Body of pancreas (tissue), 4 donors: Measurements from ENCODE around the gene DOCK4. TPM values are rescaled to one million over a fixed set of nuclear protein-coding genes. Genes with fewer than 3 reads are reported as not detected.

Source experiments
- ATAC-seq: fragments of 150-250 bp; one replicate; pipeline ENCODE4 v1.9.1; 2016
- DNase-seq, 4 donors: peaks; one replicate each; pipeline ENCODE4 v3.0.0-alpha.2; 2019
- H3K27ac ChIP-seq, 4 donors: fragments of 200-600 bp; sonication (generic); 1 replicate in 3 of 4; 2 replicates in 1 of 4; pipeline versions ENCODE4 v1.5.1 to v1.6.1; 2016 to 2019; ENCODE audit warnings: mild to moderate bottlenecking in 1 of 4, mixed read lengths in 1 of 4, moderate library complexity in 1 of 4
- H3K27me3 ChIP-seq, 2 donors: fragments of 200-600 bp; sonication (generic); one replicate each; pipeline ENCODE4 v1.6.0; 2016; ENCODE audit warnings: mild to moderate bottlenecking in 1 of 2
- H3K36me3 ChIP-seq, 2 donors: fragments of 200-600 bp; sonication (generic); replicated peaks in 1 of 2; 2 replicates each; pipeline ENCODE4 v1.5.1; 2016; ENCODE audit warnings: low read depth in 2 of 2; ENCODE audit not compliant: insufficient read depth in 1 of 2
- H3K4me1 ChIP-seq: fragments of 200-600 bp; sonication (generic); one replicate; pipeline ENCODE4 v1.6.0; 2016
- H3K4me3 ChIP-seq, 2 donors: fragments of 200-600 bp; sonication (generic); 1 replicate in 1 of 2; 2 replicates in 1 of 2; pipeline ENCODE4 v1.5.1; 2016 to 2019
- H3K9me3 ChIP-seq, 3 donors: fragments of 200-600 bp; sonication (generic); 1 replicate in 2 of 3; 2 replicates in 1 of 3; pipeline ENCODE4 v1.5.1; 2016
- POLR2A ChIP-seq, 3 donors: fragments of 450-650 bp; IDR thresholded peaks; one replicate each; pipeline ENCODE4 v1.6.1; 2016; ENCODE audit warnings: antibody characterized with exemption in 3 of 3, mild to moderate bottlenecking in 2 of 3
- WGBS, 2 donors: methylation state at CpG; one replicate each; pipeline ENCODE4 v1.1.5; 2017; 5-methylcytosine and 5-hydroxymethylcytosine counted together
- intact Hi-C: fragments of 100-400 bp; cut with DNase I; formaldehyde crosslinking; loops from one replicate; pipeline ENCODE4 v1.15.1; 2023
- total RNA-seq, 2 donors: library from RNA; depleted of rRNA; stranded (reverse); fragments of >200 nt; gene quantifications; one replicate each; pipeline ENCODE4 v1.1.0, GENCODE V29; 2016
- TF ChIP-seq, protein P1 (sequence below), 7 experiments: fragments of 450-650 bp in 4 of 7; fragments of 200-600 bp in 3 of 7; sonication (generic) in 3 of 7; IDR thresholded peaks; one replicate each; pipeline ENCODE4 v1.5.1; 2016 to 2019; ENCODE audit warnings: antibody characterized with exemption in 7 of 7

Gene DOCK4
- total RNA-seq, 2 donors from 2014 or later, result 24.9 to 34.6 TPM

DNA sequence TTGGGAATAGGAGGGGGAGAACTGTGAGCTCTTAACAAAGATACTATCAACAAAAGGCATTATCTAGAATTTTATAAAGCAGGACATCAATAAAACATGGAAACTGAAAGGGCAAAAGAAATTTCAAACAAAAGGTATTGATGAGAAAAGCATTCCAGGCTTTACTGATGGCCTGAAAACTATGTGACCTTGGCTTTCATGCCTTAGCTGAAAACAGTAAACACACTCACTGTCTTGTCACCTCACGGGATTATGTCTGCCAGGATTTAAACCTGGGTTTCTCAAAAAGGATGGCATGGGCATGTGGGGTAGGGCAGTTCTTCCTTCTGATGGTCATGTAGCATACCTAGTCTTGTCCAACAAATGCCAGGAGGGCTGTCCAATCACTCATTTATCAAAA is 22.9 kb downstream of the DOCK4 start:
- Histone ChIP-seq H3K27me3 (no peaks in the 10 kb centered on the region), H3K27ac (no peak overlapping the region), H3K36me3 (no peaks in the 10 kb centered on the region), H3K4me3 (no peak overlapping the region), H3K9me3 (no peaks in the 10 kb centered on the region), H3K4me1 (peaks cover 3% of the 10 kb centered on the region)
- intact Hi-C loops, result no loop called here
- DNase-seq (no peak), ATAC-seq (no peak)
- 73 to 76% methylated on average over 1 of the region's 1 CpG for WGBS, 2 donors
- no peak for TF ChIP-seq POLR2A (IDR thresholded peaks at IDR 0.05)
- TF ChIP-seq, protein P1, sequence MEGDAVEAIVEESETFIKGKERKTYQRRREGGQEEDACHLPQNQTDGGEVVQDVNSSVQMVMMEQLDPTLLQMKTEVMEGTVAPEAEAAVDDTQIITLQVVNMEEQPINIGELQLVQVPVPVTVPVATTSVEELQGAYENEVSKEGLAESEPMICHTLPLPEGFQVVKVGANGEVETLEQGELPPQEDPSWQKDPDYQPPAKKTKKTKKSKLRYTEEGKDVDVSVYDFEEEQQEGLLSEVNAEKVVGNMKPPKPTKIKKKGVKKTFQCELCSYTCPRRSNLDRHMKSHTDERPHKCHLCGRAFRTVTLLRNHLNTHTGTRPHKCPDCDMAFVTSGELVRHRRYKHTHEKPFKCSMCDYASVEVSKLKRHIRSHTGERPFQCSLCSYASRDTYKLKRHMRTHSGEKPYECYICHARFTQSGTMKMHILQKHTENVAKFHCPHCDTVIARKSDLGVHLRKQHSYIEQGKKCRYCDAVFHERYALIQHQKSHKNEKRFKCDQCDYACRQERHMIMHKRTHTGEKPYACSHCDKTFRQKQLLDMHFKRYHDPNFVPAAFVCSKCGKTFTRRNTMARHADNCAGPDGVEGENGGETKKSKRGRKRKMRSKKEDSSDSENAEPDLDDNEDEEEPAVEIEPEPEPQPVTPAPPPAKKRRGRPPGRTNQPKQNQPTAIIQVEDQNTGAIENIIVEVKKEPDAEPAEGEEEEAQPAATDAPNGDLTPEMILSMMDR (IDR thresholded peaks at IDR 0.05), result no peak

DNA sequence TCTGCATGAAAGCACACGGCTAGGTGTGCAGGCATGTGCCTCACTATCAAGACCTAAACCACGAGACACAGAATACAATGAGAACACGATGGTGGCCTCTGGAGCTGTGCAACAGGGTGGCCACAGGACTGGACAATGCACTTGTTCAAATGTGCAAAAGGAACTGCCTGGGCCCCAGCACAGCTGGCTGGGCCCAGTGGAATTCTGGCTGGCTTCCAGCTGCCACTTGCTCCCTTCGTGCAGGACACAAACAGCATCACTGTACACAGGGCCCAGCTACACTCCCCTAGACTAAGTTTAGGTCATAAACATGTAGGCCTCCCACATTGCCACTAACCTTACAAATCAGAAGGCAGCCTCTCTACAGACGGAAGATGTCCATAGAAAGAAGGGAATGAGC is 23.4 kb downstream of the DOCK4 start:
- Histone ChIP-seq H3K27ac (no peak overlapping the region), H3K4me1 (peaks cover 3% of the 10 kb centered on the region)

DNA sequence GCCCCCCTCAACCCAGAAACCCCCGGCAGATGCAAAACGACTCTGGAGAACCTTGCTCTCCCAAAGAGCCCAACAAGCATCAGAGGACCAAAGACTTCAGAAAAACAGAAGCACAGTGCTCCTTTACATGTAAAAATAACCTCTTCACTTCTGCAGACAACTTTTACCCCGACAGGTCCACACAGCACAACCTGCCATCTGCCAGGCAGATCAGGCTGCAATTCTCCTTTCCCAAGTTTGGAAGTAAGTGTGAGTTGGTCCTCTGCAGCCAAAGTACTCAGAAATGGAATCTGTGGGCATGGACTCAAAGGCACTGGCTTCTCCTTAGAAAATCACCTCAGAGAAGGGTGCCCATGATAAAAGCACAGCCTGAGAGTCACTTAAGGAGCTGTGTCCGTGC is 26.0 kb downstream of the DOCK4 start:
- intact Hi-C loops, result no loop called here
- TF ChIP-seq, protein P1 (IDR thresholded peaks at IDR 0.05), result no peak
- TF ChIP-seq POLR2A (IDR thresholded peaks at IDR 0.05), result no peak
- 70 to 86% methylated on average over 4 of the region's 4 CpGs for WGBS, 2 donors

More for the DNA sequence above, 23.4 kb downstream of the DOCK4 start:
- intact Hi-C loops, result no loop called here
- H3K27me3 ChIP-seq, result no peaks in the 10 kb centered on the region
- no peaks in the 10 kb centered on the region for H3K36me3 ChIP-seq
- ATAC-seq (no peak), DNase-seq (peak in 3 of 4 donors; percentile 12 to 39 (median 21))
- no peaks in the 10 kb centered on the region for H3K9me3 ChIP-seq
- TF ChIP-seq, protein P1 (IDR thresholded peaks at IDR 0.05), result no peak
- WGBS, 2 donors, result 75 to 78% methylated on average over 5 of the region's 5 CpGs
- no peak overlapping the region for H3K4me3 ChIP-seq

DNA sequence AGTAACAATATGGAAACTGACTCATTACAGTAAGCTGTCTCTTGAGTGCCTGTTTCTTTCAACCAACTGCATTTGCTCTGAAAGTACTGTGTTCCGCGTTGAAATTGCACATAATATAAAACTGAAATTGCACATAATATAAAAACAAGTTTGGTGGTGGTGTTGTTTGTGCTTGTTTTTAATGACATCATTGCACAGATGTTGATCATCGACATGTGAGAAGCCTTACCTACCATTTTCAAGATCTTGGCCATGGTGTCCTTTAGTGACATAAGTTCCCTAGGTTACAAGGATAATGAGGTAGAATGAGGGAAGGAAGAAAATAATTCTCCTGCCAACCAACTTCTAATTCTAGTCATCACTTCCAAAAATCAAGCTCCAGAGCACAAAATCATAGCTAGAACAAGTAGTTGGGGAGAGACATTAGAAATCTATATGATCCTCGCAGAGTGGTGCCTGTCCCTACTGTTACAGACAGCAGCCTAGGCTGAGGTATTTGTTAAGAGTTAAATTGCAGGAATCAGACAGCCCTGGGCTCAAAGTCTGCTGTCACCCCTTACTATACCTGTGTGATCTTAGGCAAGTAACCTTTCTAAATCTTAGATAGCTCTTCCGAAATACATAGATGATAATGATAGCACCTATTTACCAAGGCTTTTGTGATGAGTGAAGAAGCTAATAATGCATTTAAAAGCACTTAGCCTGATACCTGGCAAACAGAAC is 29.3 kb downstream of the DOCK4 start:
- H3K4me1 ChIP-seq, result no peaks in the 10 kb centered on the region
- no peak overlapping the region for H3K27ac ChIP-seq
- intact Hi-C loops, result no loop called here
- H3K27me3 ChIP-seq, result no peaks in the 10 kb centered on the region
- no peak for ATAC-seq
- DNase-seq, result no peak
- TF ChIP-seq POLR2A (IDR thresholded peaks at IDR 0.05), result no peak
- TF ChIP-seq, protein P1 (IDR thresholded peaks at IDR 0.05), result no peak
- H3K36me3 ChIP-seq, result no peaks in the 10 kb centered on the region
- H3K4me3 ChIP-seq, result no peak overlapping the region
- no peaks in the 10 kb centered on the region for H3K9me3 ChIP-seq
- 89 to 93% methylated on average over 5 of the region's 5 CpGs for WGBS, 2 donors

More for the DNA sequence above, 26.0 kb downstream of the DOCK4 start:
- H3K4me3 ChIP-seq, result no peak overlapping the region
- no peak overlapping the region for H3K27ac ChIP-seq
- DNase-seq (no peak), ATAC-seq (no peak)
- peaks cover 3% of the 10 kb centered on the region for H3K4me1 ChIP-seq
- H3K36me3 ChIP-seq, result no peaks in the 10 kb centered on the region
- no peaks in the 10 kb centered on the region for H3K27me3 ChIP-seq
- no peaks in the 10 kb centered on the region for H3K9me3 ChIP-seq

DNA sequence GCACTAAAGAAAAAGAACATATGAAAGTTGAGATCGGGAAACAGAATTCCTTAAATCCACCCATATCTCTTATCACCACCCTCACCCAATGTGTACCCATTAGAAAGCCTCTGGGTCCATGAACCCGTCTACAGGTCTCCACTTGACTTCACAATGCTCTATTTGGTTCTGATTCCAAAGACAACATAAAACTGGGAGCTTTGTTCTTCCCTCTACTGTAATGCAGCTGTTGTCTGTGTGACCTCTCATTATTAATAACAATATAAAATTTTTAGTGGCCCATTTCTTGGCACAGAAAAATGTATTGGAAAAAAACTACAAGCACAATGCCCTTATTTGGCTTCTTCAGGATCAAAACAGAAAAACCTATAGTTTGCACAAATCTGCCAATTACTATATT is 30.0 kb downstream of the DOCK4 start:
- Histone ChIP-seq H3K4me3 (no peak overlapping the region), H3K27ac (no peak overlapping the region), H3K36me3 (no peaks in the 10 kb centered on the region), H3K9me3 (no peaks in the 10 kb centered on the region), H3K4me1 (no peaks in the 10 kb centered on the region), H3K27me3 (no peaks in the 10 kb centered on the region)
- intact Hi-C loops, result no loop called here
- ATAC-seq, result no peak
- no peak for DNase-seq
- TF ChIP-seq, protein P1 (IDR thresholded peaks at IDR 0.05), result no peak
- 76 to 83% methylated on average over 2 of the region's 2 CpGs for WGBS, 2 donors
